ENCODE results near the gene RAP1B.
"Not testable (repeated sequence)": the region's sequence is repeated elsewhere in the genome, so short reads cannot be mapped to it uniquely, and the experiment has no call there.

The RAP1B gene

GRCh38 chr12:68638171-68638570 lies 27.5 kb downstream of the RAP1B start:
- no peak for DNase-seq

DNA sequence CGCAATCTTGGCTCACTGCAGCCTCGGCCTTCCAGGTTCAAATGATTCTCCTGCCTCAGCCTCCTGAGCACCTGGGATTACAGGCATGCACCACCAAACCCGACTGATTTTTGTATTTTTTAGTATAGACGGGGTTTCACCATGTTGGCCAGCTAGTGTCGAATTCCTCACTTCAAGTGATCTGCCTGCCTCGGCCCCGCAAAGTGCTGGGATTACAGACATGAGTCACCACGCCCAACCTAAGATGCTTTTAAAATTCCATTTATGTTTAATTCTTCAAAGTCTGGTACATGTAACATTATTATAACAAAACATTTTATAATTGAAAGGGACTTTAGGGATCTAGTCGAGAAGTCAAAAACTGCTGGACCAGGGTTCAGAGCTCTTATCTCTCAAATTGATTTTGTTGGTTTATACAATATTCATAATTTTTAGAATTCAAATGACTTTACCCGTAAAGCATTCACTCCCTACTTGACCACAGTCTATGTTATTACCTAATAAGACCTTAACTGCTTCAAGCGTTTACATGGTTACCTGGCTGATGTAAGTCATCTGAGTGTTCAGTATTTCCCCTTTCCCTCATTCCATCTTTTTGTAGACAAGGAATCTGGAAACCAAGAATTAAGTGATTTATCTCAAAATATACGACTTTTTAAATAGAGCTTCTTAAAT lies 28.2 kb downstream of the RAP1B start:
- no peak for DNase-seq

GRCh38 chr12:68639396-68639767 lies 28.7 kb downstream of the RAP1B start:
- DNase-seq, result no peak

DNA sequence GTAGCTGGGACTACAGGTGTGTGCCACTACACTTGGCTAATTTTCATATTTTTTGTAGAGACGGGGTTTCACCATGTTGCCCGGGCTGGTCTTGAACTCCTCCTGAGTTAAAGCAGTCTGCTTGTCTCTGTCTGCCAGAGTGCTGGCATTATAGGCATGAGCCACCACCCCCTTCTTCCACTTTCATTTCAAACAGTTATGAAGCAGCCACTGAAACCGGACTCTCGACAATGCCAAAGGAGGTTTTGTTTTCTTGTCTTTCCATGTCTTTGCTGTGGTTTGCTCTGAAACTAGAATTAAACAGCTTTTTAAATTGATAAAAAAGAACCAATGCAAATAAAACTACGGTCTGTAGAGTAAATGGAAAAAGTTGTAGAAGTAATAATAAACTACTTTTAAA lies 30.4 kb downstream of the RAP1B start:
- no peak for DNase-seq

- DNase-seq, result no peak
Measured at GRCh38 chr12:68646484-68646883, 35.8 kb downstream of the RAP1B start.

- DNase-seq, result no peak
Measured at GRCh38 chr12:68647507-68647906, 36.8 kb downstream of the RAP1B start.

- DNase-seq, result no peak
Measured at GRCh38 chr12:68648179-68648578, 37.5 kb downstream of the RAP1B start.

- DNase-seq, result no peak
Measured at GRCh38 chr12:68665016-68665569, 54.4 kb downstream of the RAP1B start.

DNA sequence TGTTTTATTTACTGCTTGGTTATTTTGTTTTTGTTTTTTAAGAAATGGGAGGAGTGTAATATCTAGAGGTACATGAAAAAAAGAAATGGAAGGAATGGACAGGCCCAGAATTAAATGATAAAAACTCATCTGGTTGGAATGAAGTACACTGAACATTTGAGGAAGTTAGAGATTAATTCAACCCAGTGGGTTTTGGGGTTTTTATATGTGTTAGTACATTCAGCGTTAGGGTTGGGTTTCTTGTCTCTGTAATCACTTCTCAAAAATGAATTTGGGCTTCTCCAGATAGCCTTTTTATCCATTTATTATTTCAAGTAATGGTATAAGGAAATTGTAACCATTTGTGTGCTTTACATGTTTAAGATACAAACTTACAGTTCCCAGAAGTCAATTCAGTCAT lies 56.6 kb downstream of the RAP1B start:
- no peak for DNase-seq

DNA sequence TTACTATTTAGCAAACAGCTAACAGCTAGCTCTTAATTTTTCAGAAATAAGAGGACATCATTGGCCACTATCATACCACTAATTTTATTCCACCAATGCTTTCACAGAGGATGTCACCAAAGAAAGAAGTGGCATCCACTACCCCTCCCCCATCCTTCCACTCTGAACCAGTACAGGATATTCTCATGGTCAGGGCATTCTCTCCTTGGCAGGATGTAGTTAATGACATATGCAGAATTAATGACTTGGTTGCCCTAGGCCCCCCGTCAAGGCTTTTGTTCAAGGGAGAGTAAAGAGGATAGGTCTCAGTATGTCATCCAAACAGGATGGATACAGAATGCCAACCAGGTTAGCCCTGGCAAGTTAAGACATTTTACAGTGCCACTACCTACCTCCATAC lies 57.2 kb downstream of the RAP1B start:
- no peak for DNase-seq

DNA sequence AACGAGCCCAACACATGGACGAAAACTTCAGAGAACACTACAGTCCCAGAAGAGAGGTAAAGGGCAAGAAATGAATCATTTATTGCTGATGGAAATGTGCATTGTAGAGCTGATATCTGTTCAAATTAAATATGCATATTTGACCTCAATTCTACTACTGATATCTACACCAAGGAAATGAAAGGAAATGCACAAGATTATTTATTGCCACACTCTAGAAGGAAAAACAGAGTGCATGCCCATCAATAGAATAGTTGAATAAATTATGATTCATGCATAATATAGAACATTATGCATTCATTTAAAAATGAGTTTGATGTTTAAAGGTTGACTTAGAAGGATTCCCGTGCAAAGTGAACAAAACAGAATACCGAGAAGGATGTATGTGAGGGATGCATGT lies 60.5 kb downstream of the RAP1B start:
- DNase-seq, result no peak

- no peak for DNase-seq
Measured at GRCh38 chr12:68673788-68674187, 63.1 kb downstream of the RAP1B start.

- no peak for DNase-seq
Measured at GRCh38 chr12:68674376-68674775, 63.7 kb downstream of the RAP1B start.

DNA sequence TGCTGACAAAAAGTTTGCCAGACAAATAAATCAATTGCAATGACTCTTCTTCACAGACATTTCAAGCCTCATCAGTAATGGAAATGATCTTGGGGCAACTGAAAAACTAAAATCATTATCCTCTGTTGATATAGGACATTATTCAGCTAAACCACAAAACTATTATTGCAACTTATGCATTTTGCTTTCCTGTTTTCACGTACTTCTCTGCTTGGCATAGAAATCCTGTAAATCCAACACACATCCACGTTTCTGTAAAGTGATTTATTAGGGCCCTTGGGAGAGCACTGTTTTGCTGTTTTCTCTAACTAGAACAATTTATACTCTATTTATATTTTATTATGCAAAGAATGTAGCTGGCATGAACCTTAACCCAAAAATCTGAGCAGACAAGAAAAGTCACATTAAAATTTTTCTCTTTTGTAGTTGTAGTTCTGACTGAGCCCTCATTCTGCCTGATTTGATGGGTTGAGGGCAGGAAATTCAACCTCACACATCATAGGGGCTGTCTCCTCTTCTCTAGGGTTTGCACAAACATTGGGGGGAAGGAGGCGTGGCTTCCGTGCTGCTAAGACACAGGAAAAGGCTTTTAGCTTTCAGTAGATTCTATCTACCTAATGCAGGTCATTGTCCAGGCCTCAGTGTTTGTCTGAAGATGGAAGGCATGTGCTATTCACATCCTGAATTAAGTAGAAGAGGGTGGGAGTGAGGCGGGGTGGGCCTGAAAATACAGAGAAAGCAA lies 64.6 kb downstream of the RAP1B start:
- no peak for DNase-seq

DNA sequence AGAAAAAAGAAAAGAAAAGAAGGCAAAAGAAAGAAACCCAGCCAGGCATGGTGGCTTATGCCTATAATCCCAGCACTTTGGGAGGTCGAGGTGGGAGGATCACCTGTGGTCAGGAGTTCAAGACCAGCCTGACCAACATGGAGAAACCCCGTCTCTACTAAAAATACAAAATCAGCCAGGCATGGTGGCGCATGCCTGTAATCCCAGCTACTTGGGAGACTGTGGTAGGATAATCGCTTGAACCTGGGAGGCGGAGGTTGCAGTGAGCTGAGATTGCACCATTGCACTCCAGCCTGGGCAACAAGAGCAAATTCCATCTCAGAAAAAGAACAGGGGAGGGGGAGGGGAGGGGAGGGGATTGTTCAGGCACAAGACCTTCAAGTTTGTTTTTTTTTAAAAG lies 66.2 kb downstream of the RAP1B start:
- not testable (repeated sequence) for DNase-seq

GRCh38 chr12:68686262-68686594 lies 75.5 kb downstream of the RAP1B start:
- no peak for DNase-seq

DNA sequence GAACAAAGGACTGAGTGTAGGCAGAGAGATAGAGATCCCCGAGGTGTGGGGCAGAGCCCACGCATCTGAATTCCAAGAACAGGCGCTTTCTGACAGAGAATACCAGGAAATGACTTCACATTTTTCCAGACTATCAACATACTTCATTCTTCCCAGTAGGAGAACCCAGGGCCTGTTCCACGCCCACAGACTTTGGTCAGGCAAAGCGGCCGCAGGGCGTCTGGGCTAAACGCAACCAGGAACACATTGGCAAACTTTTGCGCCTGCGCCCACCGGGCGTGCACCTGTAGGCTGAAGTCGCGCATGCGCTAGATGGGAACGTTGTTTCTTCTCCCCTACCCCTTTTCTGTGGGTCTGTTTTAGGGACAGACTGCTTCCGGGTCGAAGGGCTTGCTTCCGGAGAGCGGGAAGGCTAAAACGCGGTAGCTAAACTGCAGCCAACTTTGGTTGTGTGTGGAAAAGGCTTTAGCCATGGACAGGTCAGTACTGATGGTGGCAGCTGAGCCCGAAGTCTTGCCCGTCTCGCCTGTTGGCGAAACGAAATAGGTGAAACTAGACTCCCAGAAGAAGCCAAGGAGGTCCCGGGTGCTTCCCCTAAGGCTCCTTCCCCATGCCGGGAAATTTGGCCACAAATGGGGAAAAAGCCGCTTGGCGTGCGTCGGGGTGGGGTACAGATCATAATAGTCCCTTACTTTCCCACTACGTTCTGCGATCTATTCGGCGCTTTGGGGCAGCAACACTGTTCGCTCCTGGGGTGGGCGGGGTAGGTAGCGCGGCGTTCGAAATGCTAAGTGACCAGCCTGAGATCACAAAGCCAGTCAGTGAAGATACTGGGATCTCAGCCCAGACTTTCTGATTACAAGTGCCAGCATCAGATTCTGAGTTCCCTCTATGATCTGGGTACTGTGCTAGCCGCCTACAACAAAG lies 76.2 kb downstream of the RAP1B start, which contains the start of gene NUP107:
Gene NUP107 (plus strand): TSS at position 384 of the 927 bp plus-strand sequence. CDS start 88 bp downstream, at position 472.
- DNase-seq, result peak; percentile 94 to 97

- no peak for DNase-seq
Measured at GRCh38 chr12:68695454-68695853, 84.8 kb downstream of the RAP1B start.

- no peak for DNase-seq
Measured at GRCh38 chr12:68699486-68699885, 88.8 kb downstream of the RAP1B start.
